ENCODE results near the gene SDHAF1.
"Not testable (repeated sequence)": the region's sequence is repeated elsewhere in the genome, so short reads cannot be mapped to it uniquely, and the experiment has no call there.

The SDHAF1 gene

GRCh38 chr19:35995048-35995993, at the start of gene SDHAF1:
TSS of gene SDHAF1 (plus strand) at chr19:35995188. CDS start at chr19:35995275, 87 bp downstream.
- peak; percentile 86 for DNase-seq

- no peak for DNase-seq
Measured at GRCh38 chr19:35946203-35946602, 48.8 kb upstream of the SDHAF1 start.

- no peak for DNase-seq
Measured at GRCh38 chr19:35949131-35949530, 45.9 kb upstream of the SDHAF1 start.

GRCh38 chr19:35955881-35956634, 38.9 kb upstream of the SDHAF1 start:
- DNase-seq, result no peak

GRCh38 chr19:35957411-35957810, 37.6 kb upstream of the SDHAF1 start:
- DNase-seq, result not testable (repeated sequence)

- DNase-seq, result no peak
Measured at GRCh38 chr19:35958660-35959039, 36.3 kb upstream of the SDHAF1 start.

GRCh38 chr19:35959040-35959967, 35.7 kb upstream of the SDHAF1 start:
- no peak for DNase-seq

GRCh38 chr19:35959968-35960320, 35.0 kb upstream of the SDHAF1 start:
- no peak for DNase-seq

GRCh38 chr19:35960432-35960972, 34.5 kb upstream of the SDHAF1 start:
- DNase-seq, result no peak

- no peak for DNase-seq
Measured at GRCh38 chr19:35963514-35963913, 31.5 kb upstream of the SDHAF1 start.

- no peak for DNase-seq
Measured at GRCh38 chr19:35966771-35967170, 28.2 kb upstream of the SDHAF1 start.

GRCh38 chr19:35973487-35973886, 21.5 kb upstream of the SDHAF1 start:
- no peak for DNase-seq

GRCh38 chr19:35975608-35976214, 19.3 kb upstream of the SDHAF1 start:
- DNase-seq, result no peak

GRCh38 chr19:35977446-35978222, 17.4 kb upstream of the SDHAF1 start:
- no peak for DNase-seq

GRCh38 chr19:35978271-35978670, 16.7 kb upstream of the SDHAF1 start:
- no peak for DNase-seq

GRCh38 chr19:35978832-35979365, 16.1 kb upstream of the SDHAF1 start:
- no peak for DNase-seq

- DNase-seq, result not testable (repeated sequence)
Measured at GRCh38 chr19:35980997-35981396, 14.0 kb upstream of the SDHAF1 start.

GRCh38 chr19:35983177-35983576, 11.8 kb upstream of the SDHAF1 start:
- DNase-seq, result no peak

GRCh38 chr19:35986111-35986510, 8.9 kb upstream of the SDHAF1 start:
- DNase-seq, result no peak

GRCh38 chr19:35986664-35987570, 8.1 kb upstream of the SDHAF1 start:
- DNase-seq, result peak; percentile 31

Data from DMS79 (cell line).